SK-N-SH (cell line): Measurements from ENCODE around the gene TMEM134. TPM values are rescaled to one million over a fixed set of nuclear protein-coding genes. Genes with fewer than 3 reads are reported as not detected.
"Not testable (repeated sequence)": the region's sequence is repeated elsewhere in the genome, so short reads cannot be mapped to it uniquely, and the experiment has no call there.

Experiments used
- CTCF ChIA-PET: fragments of 300-600, 350-600 bp; formaldehyde crosslinking; extraction: SDS; loops from one replicate; lab custom pipeline; 2021; lab: Yijun Ruan, JAX
- POLR2A ChIA-PET: fragments of 350-600 bp; sonication (Branson Sonifier 250); formaldehyde crosslinking; extraction: SDS; loops from one replicate; lab custom pipeline; 2020; ENCODE audit warnings: antibody characterized with exemption, inconsistent platforms; lab: Yijun Ruan, JAX
- DNase-seq: peaks from one replicate; pipeline ENCODE4 v3.0.0; 2012
- H2AFZ ChIP-seq: fragments of 200-600 bp; sonication (generic); 2 replicates; pipeline ENCODE4 v1.8.1; 2016; ENCODE audit warnings: antibody characterized with exemption, mild to moderate bottlenecking, low read depth
- H3F3A ChIP-seq: fragments of 200-600 bp; sonication (generic); replicated peaks from 2 replicates; pipeline ENCODE3; 2016; ENCODE audit warnings: antibody characterized with exemption, mild to moderate bottlenecking; ENCODE audit not compliant: insufficient read depth
- H3K27ac ChIP-seq, 2 experiments: fragments of 200-500 bp in 1 of 2; fragments of 200-600 bp in 1 of 2; sonication (Bioruptor generic) in 1 of 2; sonication (generic), shearing (Covaris generic) in 1 of 2; 2 replicates each; pipeline versions ENCODE4 v1.5.1 to v1.6.1; 2014 to 2016; ENCODE audit warnings: low read depth in 2 of 2, inconsistent platforms in 1 of 2, low read length in 1 of 2, mild to moderate bottlenecking in 1 of 2, mixed read lengths in 1 of 2
- H3K27me3 ChIP-seq: fragments of 200-600 bp; sonication (generic), shearing (Covaris generic); 2 replicates; pipeline ENCODE4 v1.6.1; 2016; ENCODE audit warnings: mixed run types; ENCODE audit not compliant: insufficient read depth
- H3K36me3 ChIP-seq, 2 experiments: fragments of 200-500 bp in 1 of 2; fragments of 200-600 bp in 1 of 2; sonication (Bioruptor generic) in 1 of 2; sonication (generic) in 1 of 2; replicated peaks in 1 of 2; 2 replicates each; pipeline versions ENCODE3 to v1.5.1; 2014 to 2016; ENCODE audit warnings: low read length in 1 of 2, mild to moderate bottlenecking in 1 of 2; ENCODE audit not compliant: insufficient read depth in 2 of 2, control insufficient read depth in 1 of 2
- H3K4me1 ChIP-seq, 2 experiments: fragments of 200-500 bp in 1 of 2; fragments of 200-600 bp in 1 of 2; sonication (Bioruptor generic) in 1 of 2; sonication (generic), shearing (Covaris generic) in 1 of 2; 2 replicates each; pipeline versions ENCODE4 v1.5.1 to v1.6.1; 2014 to 2016; ENCODE audit warnings: low read depth in 1 of 2, low read length in 1 of 2, mixed run types in 1 of 2; ENCODE audit not compliant: insufficient read depth in 2 of 2, control insufficient read depth in 1 of 2
- H3K4me2 ChIP-seq: fragments of 200-600 bp; sonication (generic), shearing (Covaris generic); 2 replicates; pipeline ENCODE4 v1.6.1; 2017; ENCODE audit warnings: mixed run types
- H3K4me3 ChIP-seq, 2 experiments: fragments of 200-500 bp in 1 of 2; fragments of 200-600 bp in 1 of 2; sonication (Bioruptor generic) in 1 of 2; sonication (generic), shearing (Covaris generic) in 1 of 2; 2 replicates each; pipeline versions ENCODE4 v1.5.1 to v1.8.1; 2014 to 2016; ENCODE audit warnings: low read depth in 2 of 2, inconsistent platforms in 1 of 2, low read length in 1 of 2, mild to moderate bottlenecking in 1 of 2, mixed read lengths in 1 of 2, moderate library complexity in 1 of 2
- H3K79me2 ChIP-seq: fragments of 200-600 bp; sonication (generic); 2 replicates; pipeline ENCODE4 v1.8.1; 2017; ENCODE audit warnings: mild to moderate bottlenecking; ENCODE audit not compliant: insufficient read depth
- H3K9ac ChIP-seq: fragments of 200-600 bp; sonication (generic); 2 replicates; pipeline ENCODE4 v1.6.1; 2017; ENCODE audit warnings: mixed run types
- H3K9me2 ChIP-seq: fragments of 200-600 bp; sonication (generic); 2 replicates; pipeline ENCODE4 v1.6.1; 2017; ENCODE audit warnings: mixed run types
- H3K9me3 ChIP-seq: fragments of 200-600 bp; sonication (generic); 2 replicates; pipeline ENCODE4 v1.6.1; 2017; ENCODE audit warnings: mixed run types, mild to moderate bottlenecking, moderate library complexity
- H4K20me1 ChIP-seq: fragments of 200-600 bp; sonication (generic); 2 replicates; pipeline ENCODE4 v1.6.1; 2017; ENCODE audit warnings: mild to moderate bottlenecking, mixed run types; ENCODE audit not compliant: insufficient read depth
- ELF1 ChIP-seq: IDR thresholded peaks from 2 replicates; pipeline ENCODE4 v1.4.0; 2012
- FOSL2 ChIP-seq: IDR thresholded peaks from 2 replicates; pipeline ENCODE4 v1.4.0; 2012; ENCODE audit warnings: low read depth, mild to moderate bottlenecking, moderate library complexity, borderline replicate concordance
- FOXM1 ChIP-seq: IDR thresholded peaks from 2 replicates; pipeline ENCODE4 v1.4.0; 2012; ENCODE audit warnings: low read depth, mild to moderate bottlenecking
- GABPA ChIP-seq: IDR thresholded peaks from 2 replicates; pipeline ENCODE4 v1.4.0; 2012; ENCODE audit warnings: low read depth, mild to moderate bottlenecking
- JUND ChIP-seq: IDR thresholded peaks from 2 replicates; pipeline ENCODE4 v1.4.0; 2012
- MAX ChIP-seq: IDR thresholded peaks from 2 replicates; pipeline ENCODE4 v1.4.0; 2012; ENCODE audit warnings: low read depth
- MEF2A ChIP-seq: IDR thresholded peaks from 2 replicates; pipeline ENCODE4 v1.4.0; 2012; ENCODE audit warnings: low read depth, borderline replicate concordance
- MXI1 ChIP-seq: IDR thresholded peaks from 2 replicates; pipeline ENCODE4 v1.6.1; 2012; ENCODE audit warnings: mild to moderate bottlenecking, low read depth, low read length, improper control_type of control experiment
- RAD21 ChIP-seq: IDR thresholded peaks from 2 replicates; pipeline ENCODE4 v1.6.1; 2012; ENCODE audit warnings: mild to moderate bottlenecking, low read length
- RFX5 ChIP-seq: IDR thresholded peaks from 2 replicates; pipeline ENCODE4 v1.6.1; 2012; ENCODE audit warnings: mild to moderate bottlenecking, improper control_type of control experiment, low read length
- TAF1 ChIP-seq: IDR thresholded peaks from 2 replicates; pipeline ENCODE4 v1.6.1; 2012; ENCODE audit warnings: low read depth, mild to moderate bottlenecking, low read length, moderate library complexity, borderline replicate concordance
- USF2 ChIP-seq: fragments of 150-350 bp; IDR thresholded peaks from 2 replicates; pipeline ENCODE4 v1.6.1; 2017; ENCODE audit warnings: antibody characterized with exemption, low read length, low read depth, borderline replicate concordance
- ZBTB33 ChIP-seq: IDR thresholded peaks from 2 replicates; pipeline ENCODE4 v1.4.0; 2012; ENCODE audit warnings: low read depth, borderline replicate concordance
- WGBS: methylation state at CpG from one replicate; pipeline ENCODE4 v1.1.6; 2017; ENCODE audit warnings: low lambda C conversion rate; 5-methylcytosine and 5-hydroxymethylcytosine counted together
- polyA plus RNA-seq, 3 experiments: library from polyadenylated mRNA; depleted of rRNA; stranded (reverse); fragments of >200 nt; gene quantifications; 2 replicates each; pipeline ENCODE4 v1.2.3, GENCODE V29; 2012

The TMEM134 gene
- polyA plus RNA-seq, 1 of the 3 experiments (the other 2 are of a cell fraction), result 132 TPM

- Histone ChIP-seq H3K4me1 (peaks cover 9 to 35% of the 10 kb centered on the region in 2 experiments; a peak in 2 of 4 replicates), H3K36me3 (no peaks in the 10 kb centered on the region), H2AFZ (no peak overlapping the region), H3K4me3 (no peak overlapping the region), H3K79me2 (peaks cover 7% of the 10 kb centered on the region; the same call in 1 of the 2 replicates), H3K27ac (no peak overlapping the region; a peak in 1 of 4 replicates), H3F3A (peaks cover 10% of the 10 kb centered on the region), H3K9ac (no peak overlapping the region), H4K20me1 (no peaks in the 10 kb centered on the region), H3K4me2 (peak overlapping the region; percentile 98; the same call in 1 of the 2 replicates), H3K9me2 (no peaks in the 10 kb centered on the region), H3K27me3 (no peaks in the 10 kb centered on the region), H3K9me3 (no peaks in the 10 kb centered on the region)
- no peak for TF ChIP-seq GABPA
- TF ChIP-seq RAD21, result no peak
- TF ChIP-seq MEF2A, result no peak
- no peak for TF ChIP-seq MAX
- TF ChIP-seq JUND, result no peak
- TF ChIP-seq USF2, result no peak
- no peak for TF ChIP-seq FOXM1
- no peak for TF ChIP-seq TAF1
- no peak for TF ChIP-seq ZBTB33
- TF ChIP-seq ELF1, result no peak
- CTCF ChIA-PET, result interaction anchor here (0.5 to 3.4 kb wide), 4 partner anchors 38 to 122 kb away, joined by 3 to 32 read pairs (median 3); partner anchors contain the start of genes PITPNM1 and PPP1CA
- POLR2A ChIA-PET, result interaction anchor here (1.1 to 2.9 kb wide), 3 partner anchors 17 to 75 kb away, joined by 5 to 13 read pairs (median 6); partner anchors contain the start of genes PPP1CA and RAD9A
- 86% methylated on average over 10 of the region's 11 CpGs for WGBS
- DNase-seq, result no peak
Observed at GRCh38 chr11:67466962-67467771, 1.9 kb downstream of the TMEM134 start.

- Histone ChIP-seq H3K36me3 (no peaks in the 10 kb centered on the region), H3K9me2 (no peaks in the 10 kb centered on the region), H3K79me2 (peaks cover 7% of the 10 kb centered on the region; the same call in 1 of the 2 replicates), H3K4me3 (no peak overlapping the region), H3K27ac (no peak overlapping the region; a peak in 1 of 4 replicates), H3F3A (peaks cover 13% of the 10 kb centered on the region), H4K20me1 (no peaks in the 10 kb centered on the region), H3K9ac (no peak overlapping the region), H3K4me2 (0 out of 2 replicates have a peak overlapping the region, but pooled peaks have one; percentile 4), H2AFZ (no peak overlapping the region), H3K9me3 (no peaks in the 10 kb centered on the region), H3K27me3 (no peaks in the 10 kb centered on the region), H3K4me1 (peaks cover 9 to 35% of the 10 kb centered on the region in 2 experiments; a peak in 2 of 4 replicates)
- POLR2A ChIA-PET, result no interaction called here
- 93% methylated on average over 5 of the region's 5 CpGs for WGBS
- no peak for DNase-seq
- TF ChIP-seq MXI1 (no peak), FOSL2 (no peak), RFX5 (no peak)
- CTCF ChIA-PET, result interaction anchor here (1.2 kb wide), 1 partner anchor 117 kb away, joined by 3 read pairs; the partner anchor contains the start of gene GSTP1
Observed at GRCh38 chr11:67466367-67466766, 2.7 kb downstream of the TMEM134 start.

- H3K36me3 ChIP-seq, H3K9ac ChIP-seq, DNase-seq, H2AFZ ChIP-seq, H3K9me3 ChIP-seq, H3K79me2 ChIP-seq, H3K9me2 ChIP-seq, H3K27me3 ChIP-seq, POLR2A ChIA-PET, H4K20me1 ChIP-seq: not testable (repeated sequence)
- WGBS, result 95% methylated on average over 2 of the region's 2 CpGs
- Histone ChIP-seq H3K27ac (peak overlapping the region; percentile 61 to 89), H3K4me2 (peak overlapping the region; percentile 87), H3F3A (peaks cover 18% of the 10 kb centered on the region), H3K4me1 (peaks cover 9 to 35% of the 10 kb centered on the region in 2 experiments; a peak in 2 of 4 replicates), H3K4me3 (peak overlapping the region; percentile 63 to 68; a peak in 3 of 4 replicates)
- CTCF ChIA-PET, result interaction anchor here (1.0 to 1.2 kb wide), 2 partner anchors 64 to 118 kb away, joined by 3 read pairs; partner anchors contain the start of genes GSTP1 and PPP1CA
Observed at GRCh38 chr11:67465530-67465929, 3.5 kb downstream of the TMEM134 start.
